HG02852 (cell line): ENCODE measurements around the gene RNF150.

Source experiments
- ATAC-seq: cut with Tn5 transposase; IDR thresholded peaks from one replicate; pipeline ENCODE4 v1.9.1; 2021; ENCODE audit warnings: mild to moderate bottlenecking, moderate library complexity; ENCODE audit not compliant: unreplicated experiment

Gene RNF150

GRCh38 chr4:141132072-141132708, 1.1 kb downstream of the RNF150 start:
- ATAC-seq = peak; percentile 7

GRCh38 chr4:141131723-141132071, 1.6 kb downstream of the RNF150 start:
- no peak for ATAC-seq

DNA sequence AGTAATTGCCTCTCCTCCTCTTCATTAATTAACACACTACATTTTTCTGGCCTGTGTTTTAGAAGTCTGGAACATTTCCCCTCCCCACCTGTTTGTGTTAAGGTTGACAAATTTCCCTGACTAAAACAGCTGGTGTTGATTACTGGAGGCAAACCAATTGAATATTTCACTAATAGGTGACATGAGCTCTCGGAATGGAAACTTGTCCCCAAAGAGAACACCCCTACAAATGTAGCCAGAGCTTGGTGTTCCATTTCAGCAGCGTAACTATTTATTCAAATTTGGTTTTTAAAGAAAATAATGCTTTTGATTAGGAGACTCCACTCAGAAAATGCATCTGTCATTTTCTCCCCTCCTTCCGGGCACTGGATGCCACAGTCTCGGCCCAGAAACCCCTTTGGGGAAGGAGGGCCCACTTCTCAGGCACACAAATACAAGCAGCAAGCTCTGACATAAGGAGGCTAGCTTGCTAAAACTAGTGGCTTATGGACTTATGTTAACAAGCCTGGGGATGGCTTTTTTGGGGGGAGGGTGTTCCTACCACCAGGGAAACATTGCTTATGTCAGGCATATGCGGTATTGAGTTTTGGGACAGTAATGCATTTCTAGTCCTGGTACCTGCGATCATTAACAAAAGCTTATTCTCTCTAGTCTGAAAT, 2.2 kb downstream of the RNF150 start:
- no peak for ATAC-seq

- ATAC-seq = no peak
Measured at GRCh38 chr4:141127884-141128283, 5.4 kb downstream of the RNF150 start.

GRCh38 chr4:141126769-141127168, 6.5 kb downstream of the RNF150 start:
- ATAC-seq = no peak

GRCh38 chr4:141124224-141124623, 9.0 kb downstream of the RNF150 start:
- no peak for ATAC-seq

- ATAC-seq = peak; percentile 58
Measured at GRCh38 chr4:141121768-141122454, 11.4 kb downstream of the RNF150 start.

DNA sequence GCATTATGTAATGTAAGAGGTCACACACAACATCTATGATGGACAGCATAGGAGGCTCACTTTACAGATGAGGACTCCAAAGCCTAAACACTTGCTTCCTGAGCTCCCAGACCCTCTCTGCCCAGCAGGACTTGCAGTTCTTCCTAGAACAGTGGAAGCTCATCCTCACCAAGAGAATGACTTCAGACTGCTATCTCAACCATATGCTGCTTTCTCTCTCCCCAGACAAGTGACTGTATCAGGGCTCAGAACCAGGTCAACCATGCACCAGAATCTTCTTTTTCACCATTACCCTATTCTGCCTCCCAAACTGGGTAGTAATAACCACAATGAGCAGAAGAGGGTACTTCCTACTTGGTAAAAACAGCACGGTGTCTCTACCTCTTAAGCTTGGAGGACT, 12.2 kb downstream of the RNF150 start:
- no peak for ATAC-seq

DNA sequence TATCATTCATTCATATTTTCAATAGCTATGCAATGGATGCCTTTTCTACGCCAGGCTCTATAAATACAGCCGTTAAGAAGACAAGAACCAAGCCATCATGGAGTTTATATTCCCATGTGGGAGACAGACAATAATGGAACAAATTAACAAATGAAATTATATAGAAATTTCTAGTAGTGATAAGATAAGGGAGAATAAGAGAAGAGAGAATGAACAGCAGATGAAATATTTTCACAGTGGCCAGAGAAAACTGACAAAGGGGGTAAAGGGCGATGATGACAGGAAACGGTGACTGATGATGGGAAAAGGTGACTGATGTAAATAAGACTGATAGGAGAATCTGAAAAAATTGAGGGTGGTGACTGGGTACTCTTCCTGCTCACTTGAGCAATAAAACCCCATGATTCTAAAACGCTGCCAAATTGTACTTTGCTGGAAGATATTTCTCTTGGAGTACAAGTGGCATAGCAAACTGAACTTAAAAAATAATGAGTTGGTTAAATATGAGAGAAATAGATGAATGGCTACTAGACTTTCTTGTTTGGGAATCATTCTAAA, 13.2 kb downstream of the RNF150 start:
- ATAC-seq = no peak

- ATAC-seq = no peak
Measured at GRCh38 chr4:141119071-141119470, 14.2 kb downstream of the RNF150 start.

DNA sequence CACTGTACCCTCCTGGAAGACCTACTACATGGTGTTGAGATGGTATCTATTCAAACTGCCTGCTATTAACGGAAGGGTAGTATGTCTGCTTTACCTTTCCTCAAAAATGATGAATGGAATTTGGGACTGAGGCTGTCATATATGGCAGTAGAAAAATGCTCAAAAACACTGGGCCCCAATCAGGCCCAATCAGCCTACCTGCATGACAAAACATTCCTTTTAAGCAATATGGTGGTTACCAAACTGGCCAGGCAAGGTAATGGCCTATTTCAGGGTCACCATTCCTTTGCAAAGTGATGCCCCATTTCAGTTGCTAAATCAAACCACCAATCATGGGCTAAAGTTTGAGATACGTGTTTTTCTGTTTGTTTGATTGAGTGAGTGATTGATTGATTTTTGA, 14.9 kb downstream of the RNF150 start:
- ATAC-seq = no peak

DNA sequence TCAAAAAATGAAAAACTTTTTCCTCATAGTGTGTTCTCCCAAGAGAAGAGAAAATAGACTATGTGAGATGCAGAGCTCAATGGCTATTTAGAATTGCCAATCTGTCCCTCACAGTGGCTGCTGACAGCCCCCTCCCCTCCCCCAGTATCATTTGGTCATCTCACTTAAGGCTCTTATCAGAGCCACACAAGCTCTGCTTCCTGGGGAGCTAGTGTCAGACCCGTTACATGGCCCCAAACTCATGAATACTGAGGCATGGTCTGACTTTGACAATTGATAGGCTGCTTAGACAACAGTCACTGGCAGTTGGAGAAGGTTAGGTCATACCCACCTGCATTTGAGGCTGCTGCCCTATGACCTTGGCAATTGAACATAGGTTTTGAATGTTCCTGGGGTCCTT, 15.3 kb downstream of the RNF150 start:
- ATAC-seq = no peak

GRCh38 chr4:141109983-141110382, 23.3 kb downstream of the RNF150 start:
- no peak for ATAC-seq

DNA sequence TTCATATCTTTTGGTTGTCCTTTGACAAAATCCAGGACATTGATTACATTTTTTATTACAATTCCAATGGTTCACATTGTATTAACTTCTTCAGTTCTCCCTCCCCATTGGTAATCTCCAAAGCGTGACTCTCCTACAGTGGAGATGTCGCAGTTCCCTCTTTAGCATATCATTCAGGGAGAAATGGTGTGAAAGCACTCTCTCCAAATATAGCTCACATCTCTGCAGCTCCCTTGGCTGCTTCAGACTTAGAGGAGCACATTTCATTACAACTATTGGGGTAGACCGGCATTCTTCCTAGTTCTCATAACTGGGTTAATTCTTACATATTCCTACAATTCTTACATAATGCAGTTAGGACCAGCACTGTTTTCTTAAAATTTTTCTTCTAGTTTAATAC, 25.3 kb downstream of the RNF150 start:
- ATAC-seq = no peak

- ATAC-seq = no peak
Measured at GRCh38 chr4:141102367-141102766, 30.9 kb downstream of the RNF150 start.

DNA sequence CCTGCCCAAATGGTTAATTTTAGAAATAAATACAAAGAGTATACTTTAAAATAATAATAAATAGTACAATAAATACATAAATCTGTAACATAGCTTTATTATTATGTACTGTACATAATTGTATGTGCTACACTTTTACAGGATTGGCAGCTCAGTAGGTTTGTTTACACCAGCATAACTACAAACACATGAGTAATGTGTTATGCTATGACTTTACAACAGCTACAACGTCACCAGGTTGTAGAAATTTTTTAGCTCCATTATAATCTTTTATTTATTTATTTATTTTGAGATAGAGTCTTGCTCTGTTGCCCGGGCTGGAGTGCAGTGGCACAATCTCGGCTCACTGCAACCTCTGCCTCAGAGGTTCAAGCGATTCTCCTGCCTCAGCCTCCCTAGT, 31.8 kb downstream of the RNF150 start:
- no peak for ATAC-seq

GRCh38 chr4:141099326-141099725, 33.9 kb downstream of the RNF150 start:
- no peak for ATAC-seq

DNA sequence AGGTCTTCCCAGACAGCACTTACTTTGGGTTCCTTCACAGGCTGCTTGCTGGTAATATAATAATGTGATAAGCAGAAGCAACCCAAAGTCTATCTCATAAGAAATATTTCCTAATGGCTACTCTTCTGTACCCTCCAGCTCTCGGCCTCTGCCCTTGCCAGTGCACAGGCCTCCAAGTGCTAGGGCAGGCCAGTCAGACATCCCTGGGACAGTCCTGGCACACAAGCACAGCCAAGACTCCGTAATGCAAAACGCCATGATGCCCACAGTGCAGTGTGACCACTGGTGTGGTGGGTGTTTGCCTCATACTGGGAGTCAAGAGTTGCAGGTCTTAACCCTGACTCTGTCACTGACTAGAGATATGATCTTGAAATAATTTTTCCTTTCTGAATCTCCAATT, 35.1 kb downstream of the RNF150 start:
- no peak for ATAC-seq

DNA sequence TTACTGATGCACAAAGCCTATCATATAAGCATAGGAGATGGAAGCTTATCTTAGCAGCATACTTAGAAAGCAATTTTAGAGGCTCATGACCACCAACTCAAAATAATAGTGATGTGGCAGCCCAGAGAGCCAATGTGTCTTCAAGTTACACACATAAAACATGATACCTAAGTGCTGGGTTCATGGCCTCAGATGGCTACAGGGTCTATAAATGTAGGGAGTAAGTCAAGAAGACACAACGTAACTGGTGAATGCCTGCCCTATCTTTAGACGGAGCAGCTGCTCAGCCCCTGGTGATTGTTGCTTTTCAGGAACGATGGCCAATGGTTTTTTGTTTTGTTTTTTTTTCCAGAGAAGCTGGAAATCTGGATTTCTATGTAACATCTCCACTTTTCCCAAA, 42.8 kb downstream of the RNF150 start:
- ATAC-seq = no peak

DNA sequence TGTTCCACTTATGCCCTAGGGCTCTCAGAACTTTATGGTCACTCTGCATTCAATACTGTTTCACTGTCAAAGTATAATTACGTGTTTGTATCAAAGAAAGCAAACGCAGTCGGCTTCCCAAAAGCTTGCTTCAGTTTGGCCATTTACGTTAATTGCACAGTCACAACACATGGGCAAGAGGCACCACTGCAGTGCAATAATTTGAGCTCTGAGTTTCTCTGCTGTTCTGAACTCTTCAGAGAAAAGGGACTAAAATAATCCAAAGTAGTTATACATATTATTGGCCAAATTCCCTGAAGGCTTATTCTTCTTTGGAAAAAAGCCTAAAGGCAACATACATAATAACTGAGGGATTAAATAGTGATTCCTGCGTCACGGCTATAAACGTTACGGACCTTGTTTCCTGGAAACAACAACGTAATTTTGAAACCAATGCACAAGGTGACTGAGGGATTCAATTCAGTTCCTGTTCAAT, 51.3 kb downstream of the RNF150 start:
- no peak for ATAC-seq

DNA sequence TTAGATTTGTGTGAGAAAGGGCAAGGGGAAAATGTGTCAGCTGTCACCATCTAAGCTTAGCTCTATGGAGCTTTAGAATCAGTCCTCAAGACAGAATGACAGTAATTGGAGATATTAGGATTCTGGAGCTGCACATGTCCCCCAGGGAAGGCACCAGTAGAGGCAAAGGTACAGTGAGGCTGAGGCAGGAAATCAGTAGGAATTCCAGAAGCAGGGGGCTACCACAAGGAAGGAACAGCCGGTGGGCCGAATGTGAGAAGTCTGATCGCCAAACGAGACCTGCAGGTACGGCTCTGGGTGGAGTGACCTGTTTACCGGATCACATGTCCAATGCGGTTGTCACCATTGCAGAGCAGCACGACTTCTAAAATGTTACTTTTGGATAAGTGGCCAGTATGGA, 52.6 kb downstream of the RNF150 start:
- ATAC-seq = no peak

DNA sequence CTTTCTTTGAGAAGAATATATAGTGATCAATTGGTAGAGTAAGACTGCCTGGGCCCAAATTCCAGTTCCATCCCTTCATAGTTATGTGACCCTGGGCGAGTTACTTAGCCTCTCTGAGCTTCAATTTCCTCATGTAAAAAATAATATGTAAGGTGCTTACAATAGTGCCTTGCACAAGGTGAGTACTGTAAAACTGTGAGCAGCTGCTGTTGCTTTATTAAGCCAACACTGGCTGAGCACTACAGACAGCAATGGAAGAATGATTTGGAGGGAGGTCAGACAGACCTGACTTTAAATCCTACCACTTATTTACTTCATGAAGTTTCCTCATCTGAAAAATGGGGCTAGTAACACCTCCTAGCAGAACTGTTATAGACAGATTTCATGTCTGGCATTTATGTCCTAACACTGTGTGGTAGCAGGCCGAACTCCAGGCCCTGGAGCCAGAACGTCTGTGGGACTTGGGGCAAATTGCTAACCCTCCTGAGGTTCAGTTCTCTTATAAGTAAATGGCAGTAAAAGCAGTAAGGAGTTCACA, 53.8 kb downstream of the RNF150 start:
- no peak for ATAC-seq
